Stimulated activated CD4-positive, alpha-beta T cell treated with anti-CD3 and anti-CD28 coated beads, Interleukin-2, amount 100 ng/mL, for 4 hours (primary cell): ENCODE data around the gene ZNF766.
A peak's percentile ranks its signal among the peaks of the same experiment; 100 is the strongest.
"Not testable (repeated sequence)": the region's sequence is repeated elsewhere in the genome, so short reads cannot be mapped to it uniquely, and the experiment has no call there.

Source experiments
- DNase-seq: peaks from one replicate; pipeline ENCODE4 v3.0.0-alpha.2; 2020; ENCODE audit warnings: low read depth

The ZNF766 gene

DNA sequence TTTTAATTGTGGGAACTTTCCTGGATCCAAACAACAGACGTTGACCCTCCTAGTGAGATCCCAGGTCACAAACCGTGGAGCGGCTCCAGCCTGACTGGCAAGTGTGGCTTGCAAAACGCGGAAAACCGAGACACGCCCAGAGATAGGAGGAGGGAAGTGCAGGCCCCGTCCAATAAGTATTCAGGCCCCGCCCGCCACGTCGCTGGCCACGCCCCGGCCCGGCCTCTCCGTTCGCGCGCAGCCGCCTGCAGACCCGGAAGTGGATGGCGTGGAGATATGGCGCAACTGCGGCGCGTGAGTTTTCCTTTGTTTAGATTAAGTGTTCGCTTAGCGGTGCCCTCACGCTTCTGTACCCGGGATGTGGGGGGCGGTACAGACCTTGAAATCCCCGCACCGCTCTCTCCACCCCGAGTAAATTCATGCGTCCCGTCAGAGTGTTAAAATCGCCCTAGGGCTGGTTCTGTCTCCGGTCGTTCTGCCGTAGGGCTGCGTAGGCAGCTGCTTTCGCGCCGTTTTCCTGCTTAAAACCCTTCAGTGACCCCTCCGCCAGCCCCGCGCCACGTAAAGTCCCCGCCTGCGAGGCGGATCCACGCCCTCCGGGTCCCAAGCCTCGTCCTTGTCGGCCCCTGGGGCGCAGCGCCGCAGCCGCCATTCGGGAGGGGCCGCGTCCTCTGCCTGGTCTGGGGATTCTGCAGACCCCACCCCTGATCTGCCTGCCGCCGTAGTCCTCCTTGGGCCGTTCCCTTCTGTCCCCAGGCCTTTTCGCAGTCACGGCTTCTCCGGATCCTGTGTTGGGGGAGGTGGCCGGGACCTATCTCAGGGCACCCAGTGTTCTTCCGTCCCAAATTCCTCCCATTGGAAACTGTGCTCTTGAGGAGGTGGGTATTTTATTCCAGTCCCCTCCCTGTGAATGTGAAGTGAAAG is at the start of gene ZNF766:
Gene ZNF766 (plus strand): TSS at position 250 of the 924 bp plus-strand sequence. CDS start 27 bp downstream, at position 277.
- peak; percentile 96 for DNase-seq

DNA sequence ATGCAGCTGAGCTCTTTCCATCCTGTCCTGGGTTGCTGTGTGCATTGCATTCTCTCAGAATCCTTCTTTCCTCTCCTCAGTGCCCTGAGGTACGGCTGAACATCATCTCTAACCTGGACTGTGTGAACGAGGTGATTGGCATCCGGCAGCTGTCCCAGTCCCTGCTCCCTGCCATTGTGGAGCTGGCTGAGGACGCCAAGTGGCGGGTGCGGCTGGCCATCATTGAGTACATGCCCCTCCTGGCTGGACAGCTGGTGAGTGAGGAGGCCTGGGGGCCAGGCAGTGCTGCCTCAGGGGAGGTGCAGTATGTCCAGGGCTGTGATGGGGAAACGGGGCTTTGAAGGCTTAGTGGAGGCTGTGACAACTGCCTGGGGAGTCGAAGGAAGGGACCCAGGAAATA is 49.8 kb upstream of the ZNF766 start:
- DNase-seq = no peak

DNA sequence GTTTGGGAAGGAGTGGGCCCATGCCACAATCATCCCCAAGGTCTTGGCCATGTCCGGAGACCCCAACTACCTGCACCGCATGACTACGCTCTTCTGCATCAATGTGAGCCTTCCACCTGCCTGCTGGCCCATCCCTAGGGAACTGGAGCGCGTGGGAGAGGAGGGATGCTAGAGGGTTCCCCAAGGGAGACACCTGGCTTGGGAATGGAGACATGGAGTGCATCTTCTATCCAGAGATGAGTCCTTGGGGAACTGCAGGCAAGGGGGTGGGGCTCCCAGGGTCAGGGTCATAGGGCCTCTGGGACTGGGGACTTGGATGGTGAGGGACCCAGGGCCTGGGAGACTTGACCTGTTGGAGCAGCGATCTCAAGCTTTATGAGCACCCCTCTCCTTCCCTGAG is 48.4 kb upstream of the ZNF766 start:
- DNase-seq = no peak

DNA sequence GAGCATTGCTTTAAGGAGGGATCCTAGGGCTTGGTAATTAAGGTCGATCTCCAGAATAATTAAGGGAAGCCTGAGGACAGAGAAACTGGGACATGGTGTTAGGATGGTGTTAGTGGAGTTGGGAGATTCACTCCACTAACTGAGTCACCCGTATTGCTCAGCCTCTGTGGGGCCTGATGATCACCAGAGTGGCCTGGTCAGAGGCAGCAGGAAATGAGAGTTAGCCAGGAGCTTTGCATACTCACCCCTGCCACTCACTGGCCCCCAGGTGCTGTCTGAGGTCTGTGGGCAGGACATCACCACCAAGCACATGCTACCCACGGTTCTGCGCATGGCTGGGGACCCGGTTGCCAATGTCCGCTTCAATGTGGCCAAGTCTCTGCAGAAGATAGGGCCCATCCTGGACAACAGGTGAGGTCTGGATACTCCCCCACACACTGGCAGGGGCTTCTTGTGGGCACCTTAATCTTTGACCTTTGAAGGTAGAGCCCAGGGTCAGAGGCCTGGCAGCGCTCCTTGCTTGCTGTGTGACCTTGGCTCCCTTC is 47.5 kb upstream of the ZNF766 start:
- DNase-seq = no peak

DNA sequence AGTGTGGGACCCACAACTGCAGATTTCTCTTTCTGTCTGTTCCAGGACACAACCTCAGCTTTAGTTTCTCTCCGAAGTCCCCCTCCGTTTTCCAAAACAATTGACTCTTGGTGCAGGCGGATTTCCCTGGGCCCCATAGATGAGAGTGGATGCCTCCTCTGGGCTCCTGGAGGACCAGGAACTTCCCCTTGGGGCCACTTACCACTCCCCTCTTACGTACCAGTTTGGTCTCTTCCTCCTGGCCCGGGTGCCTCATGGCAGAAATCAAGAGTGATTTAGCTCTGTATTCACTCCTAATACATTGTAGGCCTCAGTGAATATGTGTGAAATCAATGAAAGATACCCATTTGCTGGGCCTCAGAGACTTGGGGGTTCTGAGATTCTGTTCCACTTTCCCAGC is 45.2 kb upstream of the ZNF766 start:
- DNase-seq = no peak

DNA sequence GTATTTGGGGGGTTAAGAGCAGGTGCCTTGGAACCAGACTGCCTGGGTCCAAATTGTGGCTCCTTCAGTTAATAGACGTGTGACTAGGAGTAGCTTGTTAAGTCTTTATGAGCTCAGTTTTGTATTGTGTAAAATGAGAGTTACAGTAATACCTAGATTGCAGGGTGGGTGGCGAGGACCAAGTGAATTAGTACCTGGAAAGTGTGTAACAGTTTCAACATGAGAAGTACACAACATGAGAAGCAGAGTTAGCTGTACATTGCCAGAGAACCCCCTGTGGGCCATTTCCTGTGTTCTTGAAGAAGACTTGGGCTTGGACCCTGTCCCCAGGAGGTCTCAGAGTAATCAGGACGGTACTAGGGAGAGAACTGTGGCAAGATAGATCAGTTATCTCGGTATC is 42.7 kb upstream of the ZNF766 start:
- no peak for DNase-seq

DNA sequence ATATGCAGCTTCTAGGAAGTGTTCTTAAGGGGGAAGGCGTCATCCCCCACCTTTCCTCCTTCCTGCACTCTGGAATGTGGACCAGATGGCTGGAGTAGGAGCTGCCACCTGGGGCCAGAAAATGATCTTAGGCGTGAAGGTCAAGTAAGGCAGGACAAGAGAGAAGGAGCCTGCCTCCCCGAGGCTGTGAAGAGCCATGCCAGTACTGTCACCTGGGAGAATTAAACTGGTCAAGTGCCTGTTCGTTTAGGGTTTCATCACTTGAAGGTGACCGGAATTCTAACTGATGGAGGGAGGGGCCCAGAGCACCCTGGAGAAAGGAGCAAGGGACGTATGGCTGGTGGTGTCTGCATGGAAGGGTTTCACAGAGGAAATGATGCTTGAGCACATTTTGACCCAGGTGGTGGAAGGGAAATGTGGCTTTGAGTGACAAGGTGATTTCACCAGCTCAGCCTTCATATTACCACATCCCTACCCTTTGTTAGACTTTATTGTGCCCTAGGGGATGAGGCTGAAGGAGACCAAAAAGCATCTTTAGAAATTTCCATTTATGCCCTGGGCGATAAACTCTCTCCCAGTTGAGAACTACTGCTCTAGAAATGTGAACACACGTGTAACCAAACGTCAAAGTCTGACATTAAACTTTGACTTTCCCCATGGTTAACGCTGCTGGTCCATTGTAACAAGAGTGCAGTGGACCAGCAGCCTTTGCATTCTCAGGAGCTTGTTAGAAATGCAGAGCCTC is 42.0 kb upstream of the ZNF766 start:
- DNase-seq = no peak

DNA sequence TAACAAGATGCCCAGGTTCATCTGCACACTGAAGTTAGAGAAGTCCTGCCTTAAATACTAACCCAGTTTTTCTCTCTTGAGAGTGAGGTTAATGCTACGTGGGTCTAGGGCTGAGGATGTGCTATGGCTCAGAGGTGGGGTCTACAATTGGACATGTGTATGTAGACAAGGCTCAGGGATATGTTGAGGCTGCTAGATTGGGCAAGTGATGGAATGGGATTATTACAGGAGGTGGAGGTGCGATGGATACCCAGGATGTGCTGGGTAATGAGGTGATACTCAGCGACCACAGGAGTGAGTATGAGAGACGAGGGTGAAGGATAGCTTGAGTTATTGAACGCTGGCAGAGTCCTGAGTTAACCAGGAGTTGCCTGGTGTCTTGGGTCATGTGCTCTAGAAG is 41.4 kb upstream of the ZNF766 start:
- DNase-seq = no peak

DNA sequence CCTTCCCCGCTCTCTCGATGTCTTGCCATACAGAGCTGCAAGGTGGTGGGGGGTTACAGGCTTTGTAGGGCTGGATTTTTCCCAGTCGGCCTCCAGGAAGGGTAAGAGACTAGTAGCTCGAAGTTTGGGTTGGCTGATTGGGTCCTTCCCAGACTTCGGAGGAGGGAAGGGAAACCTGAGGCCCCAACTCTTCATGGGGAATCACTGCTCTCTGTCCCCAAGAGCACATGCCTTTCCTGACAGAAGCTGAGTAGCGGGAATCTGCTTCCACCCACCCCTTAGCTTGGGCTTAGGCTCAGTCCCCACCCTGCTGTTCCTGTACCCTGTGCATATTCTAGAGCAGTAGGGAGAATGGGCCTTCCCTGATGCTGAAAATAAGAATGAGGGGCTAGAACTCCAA is 39.9 kb upstream of the ZNF766 start:
- DNase-seq = no peak

DNA sequence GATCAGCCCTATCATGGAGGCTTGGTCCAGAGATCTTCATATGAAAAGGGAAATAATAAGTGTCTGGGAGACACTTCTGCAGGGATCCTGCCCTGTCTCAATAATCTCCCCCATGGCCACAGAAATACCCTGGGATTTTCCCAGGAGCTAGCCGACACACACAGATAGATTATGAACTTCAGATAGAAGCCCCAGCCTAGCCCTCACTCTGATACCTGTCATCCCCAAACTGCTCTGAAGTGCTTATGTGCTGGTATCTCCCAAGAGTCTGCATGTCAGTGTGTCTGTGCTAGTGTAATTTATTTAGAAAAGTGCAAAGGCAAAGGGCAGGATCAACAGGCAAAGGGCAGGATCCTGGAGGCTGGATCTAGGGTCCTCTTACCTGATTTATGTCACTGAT is 38.7 kb upstream of the ZNF766 start:
- no peak for DNase-seq

DNA sequence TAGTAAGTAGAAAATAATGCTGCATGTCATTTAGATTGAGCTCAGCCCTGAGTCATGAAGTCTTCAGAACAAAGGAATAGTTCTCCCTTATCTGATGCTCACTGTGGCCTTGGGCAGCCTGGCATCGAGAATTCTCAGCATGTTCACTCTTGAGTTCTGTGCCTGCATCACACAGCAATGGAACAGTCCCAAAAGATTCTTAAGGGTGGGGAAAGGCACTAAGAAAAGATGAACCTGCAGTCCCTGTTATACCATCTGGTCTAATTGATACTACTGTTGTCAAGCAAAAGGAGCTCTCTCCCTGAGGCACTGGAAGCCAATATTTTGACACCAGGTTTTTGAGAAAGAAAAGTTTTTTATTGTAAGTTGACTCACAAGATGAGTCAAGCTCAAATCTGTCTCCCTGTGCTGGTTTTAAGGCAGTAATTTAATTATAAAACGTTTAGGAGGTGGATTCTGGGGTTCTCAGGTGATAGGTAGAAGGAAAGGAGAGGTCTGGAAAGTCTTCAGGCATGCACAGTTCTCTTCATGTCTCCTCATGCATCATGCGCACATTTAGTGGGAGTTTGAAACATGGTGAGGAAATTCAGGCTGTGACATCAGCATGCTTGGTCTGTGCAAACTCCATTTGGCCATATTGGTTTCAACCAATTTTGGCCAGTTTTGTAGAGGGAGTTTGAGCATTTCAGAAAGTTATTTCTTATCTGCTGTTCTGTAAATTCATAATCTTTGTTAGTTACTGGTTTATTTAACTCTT is 38.1 kb upstream of the ZNF766 start:
- no peak for DNase-seq

DNA sequence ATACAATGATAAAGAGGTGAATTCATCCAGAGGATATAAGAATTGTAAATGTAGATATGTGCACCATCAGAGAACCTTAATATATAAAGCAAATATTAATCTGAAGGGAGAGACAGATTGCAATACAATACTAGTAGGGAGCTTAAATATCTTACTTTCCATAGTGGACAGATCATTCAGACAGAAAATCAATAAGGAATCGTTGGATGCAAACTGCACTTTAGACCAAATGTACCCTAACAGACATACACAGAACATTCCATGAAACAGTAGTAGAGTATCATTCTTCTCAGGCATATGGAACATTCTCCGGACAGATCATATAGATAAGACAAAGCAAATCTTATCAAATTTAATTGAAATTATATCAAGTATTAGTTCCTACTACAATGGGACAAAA is 35.0 kb upstream of the ZNF766 start:
- no peak for DNase-seq

DNA sequence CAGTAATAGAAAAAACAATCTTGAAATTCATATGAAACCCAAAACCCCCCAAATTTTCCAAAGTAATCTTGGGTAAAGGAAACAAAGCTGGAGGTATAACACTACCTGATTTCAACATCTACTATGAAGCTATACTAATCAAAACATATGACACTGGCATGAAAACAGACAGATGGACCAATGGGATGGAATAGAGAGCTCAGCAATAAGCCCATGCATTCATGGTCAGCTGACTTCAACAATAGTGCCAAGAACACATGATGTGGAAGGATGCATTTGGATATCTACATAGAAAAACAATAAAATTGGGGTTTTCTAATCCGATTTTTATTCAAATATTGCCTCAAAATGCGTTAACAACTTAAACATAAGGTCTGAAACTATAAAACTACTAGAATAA is 32.2 kb upstream of the ZNF766 start:
- no peak for DNase-seq

DNA sequence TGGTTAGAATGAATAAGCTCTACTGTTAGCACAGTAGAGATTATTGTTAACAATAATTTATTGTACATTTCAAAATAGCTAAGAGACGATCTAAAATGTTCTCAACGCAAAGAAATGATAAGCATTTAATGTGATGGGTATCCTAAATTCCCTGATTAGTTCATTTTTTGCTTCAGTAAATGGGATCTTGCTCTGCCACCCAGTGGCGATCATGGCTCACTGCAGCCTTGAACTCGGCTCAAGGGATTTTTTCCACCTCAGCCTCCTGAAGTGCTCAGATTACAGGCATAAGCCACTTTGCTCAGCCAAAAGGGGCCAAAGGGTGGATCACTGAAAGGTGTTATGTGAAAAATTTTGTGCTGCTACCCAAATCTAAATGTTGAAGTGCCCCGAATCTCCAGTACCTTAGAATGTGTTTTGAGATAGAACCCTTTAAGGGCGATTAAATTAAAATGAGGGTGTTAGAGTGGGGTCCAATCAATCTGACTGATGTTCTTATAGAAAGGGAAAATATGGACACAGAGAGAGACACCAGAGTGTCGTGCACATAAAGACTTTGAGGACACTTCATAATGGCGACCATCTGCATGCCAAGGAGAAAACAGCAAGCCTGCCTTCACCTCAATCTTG is 31.5 kb upstream of the ZNF766 start:
- DNase-seq = peak; percentile 35

DNA sequence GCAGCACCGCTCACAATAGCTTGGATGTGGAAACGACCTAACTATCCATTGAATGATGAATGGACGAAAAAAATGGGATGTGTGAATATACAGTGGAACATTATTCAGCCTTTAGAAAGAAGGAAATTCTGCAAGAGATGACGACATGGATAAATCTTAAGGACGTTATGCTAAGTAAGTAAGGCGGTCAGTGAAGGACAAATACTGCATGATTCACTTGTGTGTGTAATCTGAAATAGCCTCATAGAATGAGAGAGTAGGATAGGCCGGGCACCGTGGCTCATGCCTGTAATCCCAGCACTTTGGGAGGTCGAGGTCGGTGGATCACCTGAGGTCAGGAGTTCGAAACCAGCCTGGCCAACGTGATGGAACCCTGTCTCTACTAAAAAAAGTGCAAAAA is 25.4 kb upstream of the ZNF766 start:
- DNase-seq = no peak

DNA sequence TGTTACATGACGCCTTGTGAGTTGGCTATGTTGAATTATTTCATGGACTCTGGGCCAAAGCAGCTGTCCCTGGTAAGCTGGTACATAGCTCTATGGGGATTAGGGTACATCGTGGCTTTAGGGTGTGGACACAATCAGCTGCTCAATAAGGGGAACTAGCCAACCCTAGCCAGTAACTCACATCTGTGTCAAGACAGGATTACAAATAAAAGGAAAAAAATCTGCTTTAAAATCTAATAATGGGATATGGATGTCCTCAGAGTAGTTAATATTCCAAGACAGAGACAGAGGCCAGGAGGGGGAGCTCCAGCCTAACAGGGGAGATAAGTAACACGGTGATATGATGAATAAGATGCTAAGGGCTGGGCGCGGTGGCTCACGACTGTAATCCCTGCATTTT is 21.1 kb upstream of the ZNF766 start:
- DNase-seq = peak; percentile 56

DNA sequence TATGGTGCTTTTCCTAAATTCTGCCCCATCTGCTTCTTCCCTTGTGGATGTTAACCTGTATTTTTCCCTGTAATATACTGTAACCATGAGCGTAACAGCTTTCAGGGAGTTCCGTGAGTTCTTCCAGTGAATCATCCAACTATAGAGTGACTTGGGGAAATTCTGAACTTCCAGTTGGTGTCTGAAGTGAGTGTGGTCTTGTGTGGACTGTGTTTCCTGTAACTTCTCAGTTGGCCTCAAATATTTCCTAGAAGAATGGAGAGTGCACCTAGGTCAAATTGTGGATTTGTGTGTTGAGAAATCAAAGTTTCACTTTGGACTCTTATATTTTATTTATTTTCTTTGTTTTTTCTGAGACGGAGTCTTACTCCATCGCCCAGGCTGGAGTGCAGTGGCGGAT is 11.0 kb upstream of the ZNF766 start:
- no peak for DNase-seq

DNA sequence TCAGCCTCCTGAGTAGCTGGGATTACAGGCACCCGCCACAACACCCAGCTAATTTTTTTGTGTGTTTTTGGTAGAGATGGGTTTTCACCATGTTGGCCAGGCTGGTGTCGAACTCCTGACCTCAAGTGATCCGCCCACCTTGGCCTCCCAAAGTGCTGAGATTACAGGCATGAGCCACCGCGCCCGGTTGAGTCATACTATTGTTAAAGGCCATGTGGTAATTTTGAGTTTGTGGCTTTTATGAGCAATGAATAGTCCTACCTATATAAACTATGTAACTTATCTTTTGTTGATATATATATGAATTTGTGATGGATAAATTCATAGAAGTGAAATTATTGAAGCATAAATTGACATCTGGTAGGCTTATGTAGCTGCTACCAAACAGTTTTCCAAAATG is 3.8 kb upstream of the ZNF766 start:
- not testable (repeated sequence) for DNase-seq

DNA sequence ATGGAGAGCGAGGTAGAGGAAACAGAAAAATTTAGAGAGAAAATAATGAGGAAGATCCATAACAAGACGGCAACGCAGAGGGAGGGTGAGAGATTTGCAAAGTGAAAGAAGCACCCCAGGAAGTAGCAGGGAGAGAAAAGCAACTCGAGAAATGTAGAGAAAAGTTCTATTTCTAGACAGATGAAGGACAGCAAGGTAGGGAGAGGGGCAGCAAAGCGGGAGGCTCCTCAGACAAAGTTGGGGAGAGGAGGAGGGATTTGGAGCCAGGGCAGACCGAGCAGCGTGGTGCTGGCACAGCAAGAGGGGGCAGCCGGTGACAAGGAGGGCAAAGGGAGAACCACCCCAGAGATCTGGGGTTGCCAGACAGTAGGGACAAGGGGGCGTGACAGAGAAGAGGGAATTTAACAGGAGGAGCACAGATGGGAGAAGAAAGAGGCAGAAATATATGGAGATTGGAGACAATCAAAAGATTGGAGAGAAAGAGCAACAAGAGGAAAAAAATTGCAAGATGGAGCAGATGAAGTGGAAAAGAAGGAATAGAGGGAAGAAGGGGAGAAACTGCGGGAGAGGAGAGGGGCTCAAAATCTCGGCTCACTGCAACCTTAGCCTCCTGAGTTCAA is 989 bp downstream of the ZNF766 start:
- DNase-seq = no peak

DNA sequence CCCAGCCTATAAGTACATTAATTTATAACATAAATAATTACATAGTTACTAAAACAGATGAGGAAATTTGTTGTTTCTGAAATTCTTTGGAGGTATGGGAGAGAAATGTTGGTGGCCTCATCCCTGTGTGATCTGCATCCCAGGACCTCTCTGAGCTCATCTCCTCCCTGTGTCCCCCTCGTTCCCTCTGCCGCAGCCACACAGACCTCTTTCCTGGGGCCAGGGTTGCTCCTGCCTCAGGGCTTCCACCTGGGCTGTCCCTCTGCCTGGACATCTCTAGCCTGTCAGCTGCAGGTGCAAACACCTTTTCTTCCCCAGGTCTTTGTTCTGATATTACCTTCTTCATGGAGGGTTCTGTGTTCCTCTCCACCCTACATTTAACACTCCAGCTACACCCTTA is 3.9 kb downstream of the ZNF766 start:
- DNase-seq = no peak

DNA sequence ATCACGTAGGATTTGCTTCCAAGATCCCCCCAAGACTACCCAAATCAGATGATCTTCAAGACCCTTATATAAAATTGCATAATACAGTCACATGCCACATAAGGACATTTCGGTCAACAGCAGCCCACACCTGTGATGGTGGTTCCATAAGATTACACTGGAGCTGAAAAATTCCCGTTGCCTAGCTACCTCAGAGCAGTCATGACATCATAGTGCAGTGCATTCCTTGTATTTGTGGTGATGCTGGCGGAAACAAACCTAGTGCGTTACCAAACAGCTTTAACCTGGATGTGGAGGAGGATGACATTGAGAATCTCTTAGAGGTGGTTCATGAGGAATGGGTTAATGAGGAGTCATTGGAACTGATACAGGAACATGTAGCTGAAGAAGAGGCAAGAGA is 4.8 kb downstream of the ZNF766 start:
- no peak for DNase-seq
